GM12874 (cell line): ENCODE data around the gene SPTBN4.
A peak's percentile ranks its signal among the peaks of the same experiment; 100 is the strongest.

Experiments used
- CTCF ChIP-seq: IDR thresholded peaks from 2 replicates; pipeline ENCODE4 v1.5.1; 2011; ENCODE audit warnings: low read depth, mild to moderate bottlenecking, control low read depth, low read length, moderate library complexity; ENCODE audit not compliant: insufficient read depth

Gene SPTBN4

DNA sequence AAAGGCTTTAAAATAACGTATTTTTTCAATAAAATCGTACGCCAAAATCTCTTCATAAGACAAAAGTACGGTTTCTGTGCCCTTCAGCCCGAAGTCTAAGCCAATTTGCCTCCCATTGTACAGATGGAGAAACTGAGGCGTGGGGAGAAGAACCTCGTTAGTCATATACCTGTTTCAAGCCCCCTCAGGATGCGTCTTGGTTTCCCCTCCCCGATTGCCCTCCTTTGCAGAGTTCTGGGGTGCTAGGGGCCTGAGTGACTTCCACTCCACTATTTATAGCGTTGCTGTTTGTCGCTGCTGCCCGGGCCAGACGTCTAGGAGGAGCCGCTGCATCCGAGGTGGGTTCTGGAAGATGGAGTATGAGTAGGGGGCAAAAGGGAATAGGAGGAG is 132.1 kb downstream of the SPTBN4 start:
- TF ChIP-seq CTCF: no peak

GRCh38 chr19:40599331-40599901 is 132.6 kb downstream of the SPTBN4 start:
- TF ChIP-seq CTCF: no peak

GRCh38 chr19:40599902-40600569 is 133.2 kb downstream of the SPTBN4 start:
- TF ChIP-seq CTCF: no peak

DNA sequence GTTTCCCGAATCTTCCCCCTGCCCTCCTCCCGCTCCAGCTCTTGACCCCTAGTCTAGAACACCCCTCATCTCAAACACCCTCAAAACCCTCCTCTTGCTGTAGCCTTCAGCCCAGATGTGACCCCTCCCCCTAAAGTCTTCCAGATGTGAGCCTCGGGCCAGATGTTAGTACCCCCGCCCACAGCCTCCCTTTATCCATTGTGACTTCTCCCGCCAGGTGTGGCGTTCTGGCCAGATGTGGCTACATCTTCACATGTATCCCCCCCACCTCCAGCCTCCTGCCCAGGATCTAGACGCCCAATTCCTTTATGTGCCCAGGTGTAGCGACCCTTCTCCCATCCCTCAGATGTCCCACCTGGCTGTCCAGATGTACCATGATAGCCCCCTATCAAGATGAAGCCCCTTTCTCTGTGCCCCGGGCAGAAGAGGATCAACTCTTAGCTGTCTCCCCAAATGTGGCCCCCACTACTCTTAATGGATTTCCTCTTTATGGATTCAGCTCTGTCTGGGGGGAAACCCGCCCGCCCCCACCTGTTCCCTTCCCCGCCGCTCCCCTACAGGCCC is 133.9 kb downstream of the SPTBN4 start:
- TF ChIP-seq CTCF: no peak

DNA sequence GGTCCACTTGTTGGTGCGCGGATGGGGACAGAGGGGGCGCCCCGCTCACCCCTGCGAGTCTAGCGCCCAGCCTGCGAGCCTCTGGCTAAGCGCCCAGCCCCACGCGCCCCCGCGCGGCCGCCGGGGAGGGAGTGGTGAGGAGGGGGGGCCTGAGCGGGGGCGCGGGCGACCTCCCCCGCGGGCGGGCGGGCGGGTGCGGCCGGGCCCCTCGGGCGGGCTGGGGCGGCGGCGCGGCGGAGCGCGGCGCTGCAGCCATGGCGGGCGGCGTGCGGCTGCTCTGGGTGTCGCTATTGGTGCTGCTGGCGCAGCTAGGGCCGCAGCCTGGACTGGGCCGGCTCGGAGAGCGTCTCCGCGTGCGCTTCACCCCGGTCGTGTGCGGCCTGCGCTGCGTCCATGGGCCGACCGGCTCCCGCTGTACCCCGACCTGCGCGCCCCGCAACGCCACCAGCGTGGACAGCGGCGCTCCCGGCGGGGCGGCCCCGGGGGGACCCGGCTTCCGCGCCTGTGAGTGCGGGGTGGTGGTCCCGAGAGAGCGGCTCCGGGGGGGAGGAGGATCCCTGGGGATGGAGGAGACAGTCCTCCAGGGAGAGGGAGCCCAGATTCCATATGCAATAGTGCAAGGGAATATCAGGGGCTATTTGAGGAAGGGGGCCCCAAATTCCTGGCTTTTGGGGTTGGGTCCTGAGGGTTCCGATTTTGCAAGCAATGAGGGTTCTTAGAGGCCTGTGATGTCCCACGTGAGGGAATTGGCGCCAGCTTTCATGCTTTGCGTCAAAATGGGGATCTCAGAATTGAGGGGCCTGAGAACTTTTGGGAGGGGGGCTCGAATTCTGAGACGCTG is 134.6 kb downstream of the SPTBN4 start, which contains the start of gene LTBP4:
LTBP4 (plus strand) TSS at position 236 of the 841 bp plus-strand sequence; CDS start at position 255, 19 bp downstream.
- TF ChIP-seq CTCF: peak; percentile 42

- no peak for TF ChIP-seq CTCF
These were observed 136.2 kb downstream of the SPTBN4 start for GRCh38 chr19:40603071-40603388.
